Measurements from ENCODE around the gene NECAB3. TPM values are rescaled to one million over a fixed set of nuclear protein-coding genes. Genes with fewer than 3 reads are reported as not detected.
A peak's percentile ranks its signal among the peaks of the same experiment; 100 is the strongest.

Gene NECAB3
- total RNA-seq, 1 experiment from 2014 or later: 105 TPM

GRCh38 chr20:33681728-33682353 is 7.6 kb upstream of the NECAB3 start:
- Mint-ChIP-seq H3K27ac (ENCODE audit: unreplicated experiment) (peak overlapping the region; percentile 7), H3K4me1 (ENCODE audit: low read depth, unreplicated experiment) (peaks cover 28% of the 10 kb centered on the region), H3K9me3 (ENCODE audit: unreplicated experiment) (no peaks in the 10 kb centered on the region), H3K4me3 (ENCODE audit: unreplicated experiment) (no peak overlapping the region), H3K36me3 (ENCODE audit: insufficient read depth, unreplicated experiment) (peaks cover 77% of the 10 kb centered on the region), H3K27me3 (ENCODE audit: insufficient read depth, unreplicated experiment) (no peaks in the 10 kb centered on the region)
- Histone ChIP-seq H3K4me3 (ENCODE audit: low read depth, low read length) (no peak overlapping the region), H3K27me3 (replicated peaks; ENCODE audit: control insufficient read depth, insufficient read depth, low read length) (no peaks in the 10 kb centered on the region), H3K4me1 (peaks cover 13% of the 10 kb centered on the region), H3K9me3 (no peaks in the 10 kb centered on the region), H3K36me3 (ENCODE audit: control insufficient read depth, insufficient read depth, low read length) (peaks cover 6% of the 10 kb centered on the region; the same call in 1 of the 2 replicates)
- no TSS peak for BruUV-seq (replicated peaks)
- DNase-seq: no peak
- no peak for TF ChIP-seq CTCF (IDR thresholded peaks at IDR 0.05; ENCODE audit: insufficient read depth in 1 of 2, low read depth in 1 of 2, low read length in 1 of 2, severe bottlenecking in 1 of 2, unreplicated experiment in 1 of 2)
- POLR2A ChIA-PET: interaction anchor here (0.6 to 1.4 kb wide), 3 partner anchors 15 to 192 kb away, joined by 3 to 6 read pairs (median 3); partner anchors contain the start of gene ACTL10
- CTCF ChIA-PET: interaction anchor here (0.9 to 6.0 kb wide), 2 partner anchors 14 to 38 kb away, joined by 3 to 29 read pairs; partner anchors contain the start of genes ACTL10 and PXMP4
- intact Hi-C loops (cut with micrococcal nuclease; ENCODE audit: unreplicated experiment): no loop called here

- BruUV-seq (replicated peaks): no TSS peak
- no peaks in the 10 kb centered on the region for H3K27me3 Mint-ChIP-seq (ENCODE audit: insufficient read depth, unreplicated experiment)
- no peak for TF ChIP-seq CTCF (IDR thresholded peaks at IDR 0.05; ENCODE audit: insufficient read depth in 1 of 2, low read depth in 1 of 2, low read length in 1 of 2, severe bottlenecking in 1 of 2, unreplicated experiment in 1 of 2)
- DNase-seq: no peak
- H3K4me1 Mint-ChIP-seq (ENCODE audit: low read depth, unreplicated experiment): peaks cover 23% of the 10 kb centered on the region
- peak overlapping the region; percentile 7 for H3K27ac Mint-ChIP-seq (ENCODE audit: unreplicated experiment)
- ChIA-PET CTCF (interaction anchor here (0.9 to 6.0 kb wide), 2 partner anchors 14 to 39 kb away, joined by 3 to 29 read pairs; partner anchors contain the start of genes ACTL10 and PXMP4), POLR2A (interaction anchor here (1.0 to 1.4 kb wide), 3 partner anchors 15 to 51 kb away, joined by 3 to 6 read pairs (median 3); partner anchors contain the start of genes ACTL10 and PXMP4)
- Histone ChIP-seq H3K36me3 (ENCODE audit: control insufficient read depth, insufficient read depth, low read length) (peaks cover 6% of the 10 kb centered on the region; the same call in 1 of the 2 replicates), H3K27me3 (replicated peaks; ENCODE audit: control insufficient read depth, insufficient read depth, low read length) (no peaks in the 10 kb centered on the region), H3K4me3 (ENCODE audit: low read depth, low read length) (no peak overlapping the region), H3K9me3 (no peaks in the 10 kb centered on the region), H3K4me1 (peaks cover 11% of the 10 kb centered on the region)
- intact Hi-C loops (cut with micrococcal nuclease; ENCODE audit: unreplicated experiment): no loop called here
- no peaks in the 10 kb centered on the region for H3K9me3 Mint-ChIP-seq (ENCODE audit: unreplicated experiment)
- H3K4me3 Mint-ChIP-seq (ENCODE audit: unreplicated experiment): no peak overlapping the region
- H3K36me3 Mint-ChIP-seq (ENCODE audit: insufficient read depth, unreplicated experiment): peaks cover 83% of the 10 kb centered on the region
These were observed 7.1 kb upstream of the NECAB3 start for GRCh38 chr20:33681288-33681687.

DNA sequence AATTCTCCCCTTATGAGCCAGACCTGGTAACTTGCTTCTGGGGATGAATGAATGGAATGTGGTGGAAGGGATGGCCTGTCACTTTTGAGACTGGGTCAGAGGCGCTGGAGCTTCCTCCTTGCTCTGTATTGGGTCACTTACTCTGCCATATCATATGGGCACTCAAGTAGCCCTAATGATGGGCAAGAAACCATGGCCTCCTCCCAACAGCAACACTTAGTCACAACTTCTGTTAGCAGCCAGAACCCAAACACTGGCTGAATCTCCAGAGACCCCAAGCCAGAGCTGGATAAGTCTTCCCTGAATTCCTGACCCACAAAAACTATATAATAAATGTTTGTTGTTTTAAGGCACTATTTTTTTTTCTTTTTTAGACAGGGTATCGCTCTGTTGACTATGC is 6.5 kb upstream of the NECAB3 start:
- Mint-ChIP-seq H3K27me3 (ENCODE audit: insufficient read depth, unreplicated experiment) (no peaks in the 10 kb centered on the region), H3K4me1 (ENCODE audit: low read depth, unreplicated experiment) (peaks cover 29% of the 10 kb centered on the region), H3K4me3 (ENCODE audit: unreplicated experiment) (no peak overlapping the region), H3K36me3 (ENCODE audit: insufficient read depth, unreplicated experiment) (peaks cover 88% of the 10 kb centered on the region), H3K27ac (ENCODE audit: unreplicated experiment) (peak overlapping the region; percentile 7), H3K9me3 (ENCODE audit: unreplicated experiment) (no peaks in the 10 kb centered on the region)
- ChIA-PET POLR2A (interaction anchor here (1.0 to 2.0 kb wide), 2 partner anchors 14 to 40 kb away, joined by 3 to 6 read pairs; partner anchors contain the start of genes ACTL10 and PXMP4), CTCF (interaction anchor here (6.0 kb wide), 1 partner anchor 13 kb away, joined by 29 read pairs; the partner anchor contains the start of gene ACTL10)
- Histone ChIP-seq H3K27me3 (replicated peaks; ENCODE audit: control insufficient read depth, insufficient read depth, low read length) (no peaks in the 10 kb centered on the region), H3K36me3 (ENCODE audit: control insufficient read depth, insufficient read depth, low read length) (peaks cover 6% of the 10 kb centered on the region; the same call in 1 of the 2 replicates), H3K4me3 (ENCODE audit: low read depth, low read length) (no peak overlapping the region), H3K9me3 (no peaks in the 10 kb centered on the region), H3K4me1 (peaks cover 11% of the 10 kb centered on the region)
- no peak for TF ChIP-seq CTCF (IDR thresholded peaks at IDR 0.05; ENCODE audit: insufficient read depth in 1 of 2, low read depth in 1 of 2, low read length in 1 of 2, severe bottlenecking in 1 of 2, unreplicated experiment in 1 of 2)
- no TSS peak for BruUV-seq (replicated peaks)
- intact Hi-C loops (cut with micrococcal nuclease; ENCODE audit: unreplicated experiment): no loop called here
- DNase-seq: no peak

Measured in Caco-2 (cell line).